Ectodermal cell (in vitro differentiated cells): ENCODE data around the gene CDK19.

Experiments
- H3K27ac ChIP-seq: 2 replicates; pipeline ENCODE4 v1.7.0; 2013; ENCODE audit warnings: mild to moderate bottlenecking, low read depth, low read length; ENCODE audit not compliant: insufficient read depth, poor library complexity, severe bottlenecking
- H3K27me3 ChIP-seq: 2 replicates; pipeline ENCODE4 v1.7.0; 2013; ENCODE audit warnings: mild to moderate bottlenecking, low read length; ENCODE audit not compliant: insufficient read depth, control insufficient read depth, poor library complexity, severe bottlenecking
- H3K36me3 ChIP-seq: one replicate; pipeline ENCODE4 v1.7.0; 2013; ENCODE audit warnings: low read length; ENCODE audit not compliant: control insufficient read depth, insufficient read depth
- H3K4me1 ChIP-seq: one replicate; pipeline ENCODE4 v1.7.0; 2013; ENCODE audit warnings: low read length; ENCODE audit not compliant: control insufficient read depth, insufficient read depth
- H3K4me3 ChIP-seq: 2 replicates; pipeline ENCODE4 v1.7.0; 2013; ENCODE audit warnings: low read depth, low read length, control low read depth; ENCODE audit not compliant: insufficient read depth
- H3K9me3 ChIP-seq: 2 replicates; pipeline ENCODE4 v1.7.0; 2013; ENCODE audit warnings: mild to moderate bottlenecking, low read length, moderate library complexity; ENCODE audit not compliant: control insufficient read depth
- WGBS, 2 experiments: methylation state at CpG; one replicate each; pipeline ENCODE4 v1.1.7; 2013; ENCODE audit warnings: missing lambda C conversion rate in 2 of 2; 5-methylcytosine and 5-hydroxymethylcytosine counted together

CDK19 gene

DNA sequence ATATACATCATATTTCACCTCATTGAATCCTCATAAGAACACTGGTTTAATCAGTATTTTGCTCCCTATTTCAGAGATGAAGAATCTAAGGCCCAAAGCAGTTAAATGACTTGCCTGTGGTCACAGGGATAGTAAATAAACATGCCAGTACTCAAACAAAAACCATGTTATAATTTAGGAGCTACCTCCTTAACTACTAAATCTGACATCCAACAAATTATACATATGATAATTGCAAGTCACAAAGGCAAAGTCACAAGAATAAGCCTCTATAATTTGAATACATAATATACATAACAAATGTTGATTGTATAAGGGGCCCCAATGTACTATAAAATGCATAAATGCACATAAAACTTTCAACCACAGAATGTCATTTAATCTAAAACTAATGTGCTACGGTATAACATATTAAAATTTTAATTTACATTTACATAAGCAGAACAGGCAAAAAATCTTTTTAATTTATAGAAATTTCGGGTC, 181.5 kb downstream of the CDK19 start:
- Histone ChIP-seq H3K4me3 (no peak overlapping the region), H3K27ac (no peak overlapping the region), H3K9me3 (no peaks in the 10 kb centered on the region), H3K27me3 (no peaks in the 10 kb centered on the region), H3K4me1 (no peaks in the 10 kb centered on the region), H3K36me3 (no peaks in the 10 kb centered on the region)
- WGBS, 2 experiments = 100% methylated on average over 1 to 2 of the region's 2 CpGs

DNA sequence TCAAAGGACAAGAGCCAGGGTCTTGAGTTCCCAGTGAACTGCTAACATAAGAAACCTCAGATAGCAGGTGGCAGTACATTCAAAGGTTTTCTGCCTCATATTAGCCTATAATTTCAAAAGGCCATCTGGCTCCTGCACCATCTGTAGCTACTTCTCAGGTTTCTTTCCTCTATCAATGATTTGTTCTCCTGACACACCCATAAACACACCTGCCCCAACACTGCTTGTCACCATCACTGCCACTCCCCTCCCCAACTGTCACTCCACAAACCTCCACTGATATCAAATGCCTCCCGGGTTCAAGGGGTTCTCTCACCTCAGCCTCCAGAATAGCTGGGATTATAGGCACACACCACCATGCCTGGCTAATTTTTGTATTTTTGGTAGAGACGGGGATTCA, 186.1 kb downstream of the CDK19 start:
- Histone ChIP-seq H3K36me3 (no peaks in the 10 kb centered on the region), H3K9me3 (no peaks in the 10 kb centered on the region), H3K4me1 (no peaks in the 10 kb centered on the region), H3K27ac (no peak overlapping the region), H3K27me3 (no peaks in the 10 kb centered on the region), H3K4me3 (no peak overlapping the region)
- 85 to 93% methylated on average over 2 of the region's 2 CpGs for WGBS, 2 experiments

DNA sequence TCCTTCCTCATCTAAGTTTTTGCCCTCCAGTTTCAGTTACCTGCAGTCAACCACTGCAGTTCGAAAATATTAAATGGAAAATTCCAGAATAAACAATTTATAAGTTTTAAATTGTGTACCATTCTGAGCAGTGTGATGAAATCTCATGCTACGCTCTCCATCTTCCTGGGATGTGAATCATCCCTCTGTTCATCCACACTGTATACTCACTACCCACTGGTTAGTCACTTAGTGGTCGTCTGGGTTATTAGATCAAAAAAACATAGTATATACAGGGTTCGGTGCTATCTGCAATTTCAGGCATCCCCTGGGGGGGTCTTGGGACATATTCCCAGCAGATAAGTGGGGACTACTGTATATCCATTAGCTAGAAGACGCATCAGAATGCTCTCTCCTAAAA, 186.9 kb downstream of the CDK19 start:
- Histone ChIP-seq H3K9me3 (no peaks in the 10 kb centered on the region), H3K27me3 (no peaks in the 10 kb centered on the region), H3K27ac (no peak overlapping the region), H3K36me3 (no peaks in the 10 kb centered on the region), H3K4me3 (no peak overlapping the region), H3K4me1 (no peaks in the 10 kb centered on the region)
- 96 to 97% methylated on average over 5 of the region's 5 CpGs for WGBS, 2 experiments

DNA sequence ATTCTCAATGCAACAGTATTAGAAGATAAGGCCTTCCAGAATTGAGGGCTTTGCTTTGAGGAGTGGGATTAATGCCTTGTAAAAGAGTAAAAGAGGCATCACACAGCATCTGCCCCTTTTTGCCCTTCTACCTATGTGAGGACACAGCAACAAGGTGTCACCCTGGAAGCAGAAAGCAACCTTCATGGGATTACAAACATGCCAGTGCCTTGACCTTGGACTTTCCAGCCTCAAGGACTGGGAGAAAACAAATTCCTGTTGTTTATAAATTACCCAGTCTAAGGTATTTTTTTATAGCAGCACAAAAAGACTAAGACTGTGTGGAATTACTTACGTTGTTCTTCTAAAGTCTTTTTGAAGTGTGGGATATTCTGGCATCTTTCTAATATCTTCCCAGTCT, 188.8 kb downstream of the CDK19 start:
- no CpG with 5 or more reads among the region's 1 CpG for WGBS, 2 experiments
- H3K27ac ChIP-seq = no peak overlapping the region
- peaks cover 5% of the 10 kb centered on the region for H3K36me3 ChIP-seq
- H3K4me1 ChIP-seq = no peaks in the 10 kb centered on the region
- no peak overlapping the region for H3K4me3 ChIP-seq
- no peaks in the 10 kb centered on the region for H3K9me3 ChIP-seq
- H3K27me3 ChIP-seq = no peaks in the 10 kb centered on the region

DNA sequence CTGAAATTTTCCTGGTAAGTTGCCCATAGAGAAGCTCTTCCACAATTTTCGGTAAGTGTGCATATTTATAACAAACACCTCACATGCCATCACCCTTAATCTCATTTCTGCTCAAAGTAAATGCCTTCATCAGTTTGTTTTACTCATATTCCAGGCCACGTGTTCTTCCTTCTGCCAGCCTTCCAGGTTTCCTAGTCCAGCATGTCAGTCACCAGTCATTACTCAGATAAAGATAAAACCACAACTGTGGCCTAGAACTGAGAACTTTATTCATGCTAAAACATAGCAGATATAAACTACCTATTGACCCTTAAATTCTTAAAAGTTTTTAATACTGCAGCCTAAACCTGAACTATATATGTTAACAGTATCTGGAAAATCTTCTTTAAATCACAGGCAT, 189.4 kb downstream of the CDK19 start:
- H3K27me3 ChIP-seq = no peaks in the 10 kb centered on the region
- peaks cover 11% of the 10 kb centered on the region for H3K36me3 ChIP-seq
- WGBS, 2 experiments = 93 to 96% methylated on average over 2 of the region's 2 CpGs
- H3K9me3 ChIP-seq = no peaks in the 10 kb centered on the region
- no peak overlapping the region for H3K27ac ChIP-seq
- no peak overlapping the region for H3K4me3 ChIP-seq
- H3K4me1 ChIP-seq = no peaks in the 10 kb centered on the region

DNA sequence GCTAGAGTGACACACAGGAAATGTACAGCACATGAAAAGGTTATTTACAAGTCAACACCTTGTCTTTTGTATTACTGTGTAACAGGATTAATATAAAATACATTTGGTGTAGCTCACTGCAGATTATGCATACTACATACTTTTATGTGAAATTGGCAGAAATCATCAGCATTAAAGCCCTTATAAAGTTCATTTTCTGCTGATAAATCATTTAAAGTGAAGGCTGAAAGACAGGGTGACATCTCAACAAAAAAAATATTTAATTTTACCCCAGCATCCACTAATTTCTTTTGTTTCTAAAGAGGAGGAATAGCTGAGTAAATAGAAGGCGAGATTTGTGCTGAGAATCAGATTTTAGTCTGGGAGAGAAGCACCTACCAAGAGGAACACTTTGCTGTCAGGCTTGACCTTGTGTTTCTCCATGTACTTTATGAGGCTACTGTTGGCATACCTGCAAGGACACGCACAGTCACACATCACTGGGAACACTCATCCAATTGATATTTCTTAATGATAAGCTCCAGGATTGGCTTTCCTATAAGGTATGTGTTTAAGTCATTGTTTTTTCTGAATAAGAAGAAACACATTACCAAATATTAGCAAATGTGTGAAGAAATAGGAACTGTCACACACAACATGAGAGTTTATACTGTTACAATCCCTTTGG, 192.2 kb downstream of the CDK19 start:
- H3K27me3 ChIP-seq = no peaks in the 10 kb centered on the region
- no peaks in the 10 kb centered on the region for H3K9me3 ChIP-seq
- H3K4me3 ChIP-seq = no peak overlapping the region
- peaks cover 15% of the 10 kb centered on the region for H3K36me3 ChIP-seq
- H3K27ac ChIP-seq = no peak overlapping the region
- H3K4me1 ChIP-seq = no peaks in the 10 kb centered on the region
- WGBS, 2 experiments = 90 to 98% methylated on average over 2 of the region's 2 CpGs

DNA sequence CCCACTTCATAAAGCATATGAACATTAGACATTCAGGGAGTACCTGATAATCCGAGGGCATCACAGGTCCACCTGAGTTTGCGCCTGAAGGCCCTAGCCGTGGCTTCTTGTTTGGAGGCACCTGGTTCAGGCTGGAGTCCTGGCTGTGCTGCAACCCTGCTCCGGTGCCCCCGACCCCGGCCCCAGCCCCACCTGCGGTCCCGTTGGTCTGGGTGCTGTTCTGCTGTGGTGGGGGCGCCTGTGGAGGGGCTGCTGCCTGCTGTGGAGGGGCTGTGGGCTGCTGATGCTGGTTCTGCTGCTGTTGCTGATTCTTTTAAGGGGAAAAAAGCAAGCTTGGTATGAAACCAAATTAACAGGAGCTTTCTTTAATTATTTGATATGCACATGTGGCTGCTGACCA, 194.2 kb downstream of the CDK19 start:
- Histone ChIP-seq H3K4me1 (no peaks in the 10 kb centered on the region), H3K9me3 (no peaks in the 10 kb centered on the region), H3K4me3 (no peak overlapping the region), H3K36me3 (peaks cover 15% of the 10 kb centered on the region), H3K27me3 (no peaks in the 10 kb centered on the region), H3K27ac (no peak overlapping the region)
- WGBS, 2 experiments = 96% methylated on average over 9 of the region's 9 CpGs

DNA sequence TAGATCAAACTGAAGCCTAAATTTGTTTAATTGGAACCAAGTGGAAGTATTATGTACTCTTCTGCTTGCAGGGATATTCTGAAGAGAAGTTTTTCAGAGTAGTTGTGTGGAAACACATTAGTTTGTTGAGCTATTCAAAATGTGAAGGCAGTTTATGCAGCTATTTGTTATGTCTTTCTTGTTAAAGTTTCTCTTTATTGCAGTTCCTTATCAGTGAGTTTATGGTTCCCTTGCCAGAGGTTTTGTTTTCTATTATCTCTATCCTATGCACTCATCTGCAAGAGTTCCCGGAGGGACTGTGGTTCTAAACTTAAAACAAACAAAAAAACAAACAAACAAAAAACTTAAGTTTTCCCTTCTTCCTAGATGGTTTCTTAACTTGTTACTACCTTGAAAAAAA, 195.2 kb downstream of the CDK19 start:
- H3K4me3 ChIP-seq = no peak overlapping the region
- H3K27me3 ChIP-seq = no peaks in the 10 kb centered on the region
- H3K36me3 ChIP-seq = peaks cover 15% of the 10 kb centered on the region
- H3K27ac ChIP-seq = no peak overlapping the region
- WGBS, 2 experiments = 93 to 100% methylated on average over 1 of the region's 1 CpG
- no peaks in the 10 kb centered on the region for H3K4me1 ChIP-seq
- H3K9me3 ChIP-seq = no peaks in the 10 kb centered on the region

DNA sequence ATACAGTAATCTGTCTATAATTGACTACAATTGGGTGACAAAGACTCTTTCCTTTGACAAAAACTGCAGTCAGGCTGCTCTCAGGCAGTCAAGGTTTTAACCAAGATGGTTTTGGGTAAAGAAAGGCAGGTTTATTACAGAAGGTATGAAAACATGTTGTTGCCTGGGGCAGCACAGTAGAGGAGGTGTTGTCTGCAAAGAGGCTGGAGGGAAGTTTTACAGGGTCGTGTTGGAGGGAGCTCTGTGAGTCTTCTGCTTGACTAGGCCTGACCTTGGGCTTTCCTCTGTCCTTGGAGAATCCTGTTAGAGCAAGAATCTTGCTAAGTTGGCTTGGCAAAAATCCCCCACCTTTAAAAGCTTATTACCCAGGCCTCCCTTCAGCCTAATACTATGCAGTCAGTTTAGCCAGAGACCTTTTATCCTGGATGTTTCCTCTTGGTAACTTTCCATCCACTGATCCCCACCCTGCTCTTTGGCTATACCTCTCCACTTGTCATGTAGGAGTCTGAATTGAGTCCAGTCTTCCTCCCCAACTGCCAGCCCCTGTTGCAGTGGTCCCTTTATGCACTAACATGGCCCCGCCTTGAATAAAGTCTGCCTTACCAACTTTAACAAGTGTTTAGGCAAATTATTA, 195.9 kb downstream of the CDK19 start:
- no peak overlapping the region for H3K27ac ChIP-seq
- H3K4me1 ChIP-seq = peaks cover 4% of the 10 kb centered on the region
- no peaks in the 10 kb centered on the region for H3K27me3 ChIP-seq
- peaks cover 15% of the 10 kb centered on the region for H3K36me3 ChIP-seq
- H3K4me3 ChIP-seq = no peak overlapping the region
- H3K9me3 ChIP-seq = no peaks in the 10 kb centered on the region
- 81 to 92% methylated on average over 1 to 2 of the region's 2 CpGs for WGBS, 2 experiments

DNA sequence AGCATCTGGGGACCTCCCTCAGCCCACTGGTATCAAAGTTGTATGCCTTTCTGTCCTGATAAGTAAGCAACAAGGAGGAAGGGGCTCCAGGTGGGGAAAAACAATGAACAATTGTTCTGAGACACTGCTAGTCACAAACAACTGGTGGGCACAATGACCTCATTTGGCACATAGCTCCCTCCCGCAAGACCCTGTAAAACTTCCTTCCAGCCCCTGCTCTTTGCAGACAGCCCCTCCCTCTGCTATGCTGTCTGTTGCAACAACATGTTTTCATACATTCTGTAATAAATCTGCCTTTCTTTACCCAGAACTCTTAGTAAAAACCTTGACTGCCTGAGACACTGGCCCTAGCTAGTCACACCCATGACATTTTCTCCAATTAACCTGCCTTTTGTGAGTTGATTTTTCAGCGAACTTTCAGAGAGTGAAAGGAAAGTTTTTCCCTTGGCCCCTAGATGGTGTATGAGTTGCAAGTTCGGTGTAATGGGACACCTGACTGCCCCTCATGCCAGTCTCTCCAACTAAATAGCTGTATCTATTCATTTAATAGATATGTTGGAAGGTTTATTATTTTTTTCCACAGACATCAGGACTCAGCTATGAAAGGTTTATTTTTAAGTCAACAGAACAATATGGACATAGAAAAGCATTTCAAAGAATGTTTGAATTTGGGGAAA, 196.5 kb downstream of the CDK19 start:
- no peak overlapping the region for H3K27ac ChIP-seq
- H3K9me3 ChIP-seq = no peaks in the 10 kb centered on the region
- H3K4me1 ChIP-seq = peaks cover 5% of the 10 kb centered on the region
- no peaks in the 10 kb centered on the region for H3K27me3 ChIP-seq
- no peak overlapping the region for H3K4me3 ChIP-seq
- WGBS, 2 experiments = 61 to 77% methylated on average over 2 of the region's 3 CpGs
- H3K36me3 ChIP-seq = peaks cover 15% of the 10 kb centered on the region
